BE2C (cell line): ENCODE measurements around the gene GRIK4.
"Not testable (repeated sequence)": the region's sequence is repeated elsewhere in the genome, so short reads cannot be mapped to it uniquely, and the experiment has no call there.

Experiments
- DNase-seq: peaks from one replicate; pipeline ENCODE4 v3.0.0-alpha.2; 2020
- H3K27me3 ChIP-seq: fragments of 250-450 bp; sonication (Bioruptor Pico); 2 replicates; pipeline ENCODE4 v1.5.1; 2020; ENCODE audit warnings: mild to moderate bottlenecking
- H3K36me3 ChIP-seq: fragments of 250-450 bp; sonication (Bioruptor Pico); 2 replicates; pipeline ENCODE4 v1.5.1; 2020; ENCODE audit warnings: mild to moderate bottlenecking
- H3K4me1 ChIP-seq: fragments of 250-450 bp; sonication (Bioruptor Pico); 2 replicates; pipeline ENCODE4 v1.5.1; 2020
- H3K4me3 ChIP-seq: 2 replicates; pipeline ENCODE4 v1.5.1; 2011; ENCODE audit warnings: low read depth, low read length
- H3K9me3 ChIP-seq: fragments of 250-450 bp; sonication (Bioruptor Pico); 2 replicates; pipeline ENCODE4 v1.5.1; 2020
- TF ChIP-seq, protein P1 (sequence below): IDR thresholded peaks from 2 replicates; pipeline ENCODE4 v1.5.1; 2012; ENCODE audit warnings: mild to moderate bottlenecking, low read depth, low read length

GRIK4 gene

DNA sequence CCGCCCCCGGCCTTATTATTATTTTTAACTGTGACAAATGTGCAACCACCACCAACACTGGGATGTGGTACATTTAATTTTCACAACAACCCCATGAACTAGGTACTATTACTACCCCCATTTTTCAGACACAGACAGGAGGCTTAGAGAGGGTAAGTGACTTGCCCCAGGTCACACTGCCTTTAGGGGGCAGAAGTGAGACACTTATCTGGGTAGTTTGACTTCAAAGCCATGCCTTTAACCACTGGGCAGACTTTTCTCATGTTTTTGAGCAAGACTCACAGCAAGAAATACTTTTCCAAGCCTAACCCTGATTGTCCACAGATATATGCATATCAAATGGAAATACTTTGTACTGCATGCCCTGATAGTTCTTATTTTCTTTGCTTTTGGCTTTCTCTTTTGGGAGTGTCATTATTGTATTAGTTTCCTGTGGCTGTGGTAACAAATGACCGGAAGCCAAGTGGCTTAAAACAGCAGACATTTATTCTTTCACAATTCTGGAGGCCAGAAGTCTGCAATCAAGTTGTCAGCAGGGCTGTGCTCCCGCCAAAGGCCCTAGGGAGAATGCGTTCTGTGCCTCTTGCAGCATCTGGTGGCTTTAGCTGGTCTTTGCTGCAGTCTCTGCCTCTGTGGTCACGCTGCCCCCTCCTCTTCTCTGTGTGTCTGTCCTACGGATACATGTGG, 110.8 kb downstream of the GRIK4 start:
- H3K36me3 ChIP-seq, result no peaks in the 10 kb centered on the region
- TF ChIP-seq, protein P1, sequence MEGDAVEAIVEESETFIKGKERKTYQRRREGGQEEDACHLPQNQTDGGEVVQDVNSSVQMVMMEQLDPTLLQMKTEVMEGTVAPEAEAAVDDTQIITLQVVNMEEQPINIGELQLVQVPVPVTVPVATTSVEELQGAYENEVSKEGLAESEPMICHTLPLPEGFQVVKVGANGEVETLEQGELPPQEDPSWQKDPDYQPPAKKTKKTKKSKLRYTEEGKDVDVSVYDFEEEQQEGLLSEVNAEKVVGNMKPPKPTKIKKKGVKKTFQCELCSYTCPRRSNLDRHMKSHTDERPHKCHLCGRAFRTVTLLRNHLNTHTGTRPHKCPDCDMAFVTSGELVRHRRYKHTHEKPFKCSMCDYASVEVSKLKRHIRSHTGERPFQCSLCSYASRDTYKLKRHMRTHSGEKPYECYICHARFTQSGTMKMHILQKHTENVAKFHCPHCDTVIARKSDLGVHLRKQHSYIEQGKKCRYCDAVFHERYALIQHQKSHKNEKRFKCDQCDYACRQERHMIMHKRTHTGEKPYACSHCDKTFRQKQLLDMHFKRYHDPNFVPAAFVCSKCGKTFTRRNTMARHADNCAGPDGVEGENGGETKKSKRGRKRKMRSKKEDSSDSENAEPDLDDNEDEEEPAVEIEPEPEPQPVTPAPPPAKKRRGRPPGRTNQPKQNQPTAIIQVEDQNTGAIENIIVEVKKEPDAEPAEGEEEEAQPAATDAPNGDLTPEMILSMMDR, result peak; percentile 50
- peak; percentile 40 for DNase-seq

DNA sequence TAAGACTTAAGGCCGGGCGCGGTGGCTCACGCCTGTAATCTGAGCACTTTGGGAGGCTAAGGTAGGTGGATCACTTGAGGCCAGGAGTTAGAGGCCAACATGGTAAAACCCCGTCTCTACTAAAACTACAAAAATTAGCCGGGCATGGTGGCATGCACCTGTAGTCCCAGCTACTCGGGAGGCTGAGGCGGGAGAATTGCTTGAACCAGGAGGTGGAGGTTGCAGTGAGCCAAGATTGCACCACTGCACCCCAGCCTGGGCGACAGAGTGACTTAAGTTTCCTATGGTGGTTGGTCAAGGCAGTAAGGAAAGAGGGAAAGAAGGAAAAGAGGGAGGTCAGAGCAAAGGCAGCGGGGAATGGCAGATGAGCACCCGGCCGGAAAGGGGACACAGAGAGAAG, 113.4 kb downstream of the GRIK4 start:
- H3K27me3 ChIP-seq, DNase-seq, H3K4me1 ChIP-seq, H3K9me3 ChIP-seq, H3K36me3 ChIP-seq, H3K4me3 ChIP-seq: not testable (repeated sequence)

More for the DNA sequence above, 110.8 kb downstream of the GRIK4 start:
- Histone ChIP-seq H3K27me3 (no peaks in the 10 kb centered on the region), H3K4me3 (no peak overlapping the region), H3K4me1 (no peaks in the 10 kb centered on the region), H3K9me3 (no peaks in the 10 kb centered on the region)

DNA sequence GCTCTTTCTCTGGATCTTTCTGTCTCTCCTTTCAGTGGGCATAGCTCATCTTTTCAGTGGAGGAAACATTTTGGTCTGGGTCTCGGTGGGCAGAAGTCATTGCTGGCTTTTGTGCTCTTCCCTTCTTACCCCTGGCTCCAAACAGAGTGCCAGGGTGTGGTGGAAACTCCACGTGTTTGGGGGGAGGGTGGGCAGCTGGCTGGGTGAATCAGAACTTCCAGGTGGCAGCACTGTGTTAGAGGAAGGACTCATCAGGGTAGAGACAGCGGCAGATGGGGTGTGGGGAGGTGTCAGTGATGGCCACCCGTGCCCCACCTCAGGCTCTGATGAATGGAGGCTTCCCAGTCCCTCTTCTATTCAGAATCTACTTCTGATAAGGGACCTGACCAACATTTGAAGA, 114.0 kb downstream of the GRIK4 start:
- DNase-seq, result no peak

DNA sequence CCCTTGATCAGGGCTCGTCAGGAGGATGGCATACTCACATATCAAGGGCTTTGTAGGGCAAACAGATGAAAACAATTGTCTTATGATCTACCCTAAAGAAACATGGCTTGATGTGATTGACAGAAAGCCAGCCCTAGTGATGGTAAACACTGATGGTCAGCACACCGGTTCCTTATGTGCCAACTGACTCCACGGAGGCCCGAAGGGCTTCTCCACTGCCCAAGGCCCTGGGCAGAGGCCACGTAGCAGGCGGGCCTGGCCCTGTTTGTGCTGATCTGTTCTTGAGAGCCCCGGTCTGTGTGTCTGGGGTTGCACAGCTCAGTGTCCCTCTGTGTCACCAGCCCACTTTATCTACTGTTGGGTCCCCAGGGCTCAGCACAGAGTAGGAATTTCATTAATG, 115.2 kb downstream of the GRIK4 start:
- Histone ChIP-seq H3K27me3 (no peaks in the 10 kb centered on the region), H3K4me1 (peaks cover 6% of the 10 kb centered on the region; the same call in 1 of the 2 replicates), H3K36me3 (no peaks in the 10 kb centered on the region), H3K9me3 (no peaks in the 10 kb centered on the region), H3K4me3 (no peak overlapping the region)
- no peak for DNase-seq
- TF ChIP-seq, protein P1, result no peak

More for the DNA sequence above, 114.0 kb downstream of the GRIK4 start:
- Histone ChIP-seq H3K4me1 (peaks cover 6% of the 10 kb centered on the region; the same call in 1 of the 2 replicates), H3K4me3 (no peak overlapping the region), H3K27me3 (no peaks in the 10 kb centered on the region), H3K36me3 (no peaks in the 10 kb centered on the region), H3K9me3 (no peaks in the 10 kb centered on the region)
- TF ChIP-seq, protein P1, result no peak

DNA sequence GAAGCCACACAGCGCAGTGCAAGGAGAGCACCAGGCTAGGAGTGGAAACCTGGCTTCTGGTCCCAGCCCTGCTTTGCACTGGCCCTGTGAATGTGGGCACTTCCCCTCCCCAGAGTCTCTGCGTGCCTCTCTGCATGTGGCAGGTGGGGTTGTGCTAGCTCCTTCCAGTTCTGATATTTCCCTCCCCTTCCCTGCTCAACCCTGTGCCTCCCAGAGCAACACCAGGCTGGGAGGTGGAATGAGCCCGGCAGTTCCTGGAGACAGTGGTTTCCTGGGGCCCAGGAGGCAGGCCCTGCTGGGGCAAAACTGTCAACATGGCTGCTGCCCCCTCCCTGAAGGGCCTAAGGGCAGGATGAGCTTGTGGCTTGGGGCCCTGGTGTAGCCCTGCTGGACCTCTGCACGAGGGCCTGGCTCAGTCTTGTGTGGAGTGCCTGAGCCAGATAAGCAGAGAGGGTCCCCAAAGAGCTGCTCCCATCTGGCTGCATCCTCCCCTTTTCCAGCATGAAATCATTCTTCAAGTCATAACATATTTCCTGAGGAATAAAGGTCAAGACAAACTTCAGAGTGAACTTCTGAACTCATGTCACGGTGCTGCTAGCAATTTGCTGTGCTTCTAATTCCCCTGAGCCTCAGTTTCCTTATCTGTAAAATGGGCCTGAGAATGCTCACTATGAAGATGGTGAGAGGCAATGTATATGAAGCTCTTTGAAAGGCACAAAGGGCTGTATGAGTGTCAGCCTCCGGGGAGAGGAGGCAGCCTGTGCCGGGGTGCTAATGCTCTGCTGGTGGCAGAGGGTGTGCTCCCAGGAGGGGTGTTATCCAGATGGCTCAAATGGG, 116.0 kb downstream of the GRIK4 start:
- no peak for DNase-seq
- peaks cover 6% of the 10 kb centered on the region; the same call in 1 of the 2 replicates for H3K4me1 ChIP-seq
- no peaks in the 10 kb centered on the region for H3K36me3 ChIP-seq
- H3K9me3 ChIP-seq, result no peaks in the 10 kb centered on the region
- TF ChIP-seq, protein P1, result no peak
- H3K27me3 ChIP-seq, result no peaks in the 10 kb centered on the region
- no peak overlapping the region for H3K4me3 ChIP-seq

DNA sequence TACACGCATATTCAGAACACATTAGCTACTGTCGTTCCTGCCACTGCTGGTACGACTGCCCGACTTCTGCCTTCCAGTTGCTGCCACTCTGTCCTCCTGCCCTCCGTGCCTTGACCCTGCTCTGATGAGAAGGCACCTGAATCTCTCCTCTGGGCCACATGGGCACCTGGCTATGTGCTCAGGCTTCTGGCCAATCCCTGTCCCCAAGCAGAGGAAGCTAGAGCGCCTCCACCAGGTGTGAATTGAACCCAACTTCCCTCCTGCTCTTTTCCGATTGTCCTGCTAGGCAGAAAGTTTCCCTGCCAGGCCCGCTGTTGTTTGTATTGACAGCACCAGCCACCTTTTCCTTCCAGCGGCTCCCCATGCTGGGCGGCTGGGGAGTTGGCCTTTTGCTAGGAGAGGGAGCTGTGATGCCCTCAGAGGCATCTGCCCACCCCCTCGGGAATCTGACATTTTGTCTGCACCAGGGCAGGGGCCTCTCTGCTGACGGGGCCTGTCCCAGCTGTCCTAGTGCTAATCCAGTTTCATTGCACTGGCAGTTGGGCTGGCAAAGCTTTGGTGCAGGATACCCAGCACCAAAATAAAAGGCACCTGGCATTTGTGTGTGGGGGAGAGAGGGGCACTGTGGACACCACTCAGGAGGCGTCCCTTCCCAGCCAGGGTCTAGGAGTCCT, 118.0 kb downstream of the GRIK4 start:
- Histone ChIP-seq H3K27me3 (no peaks in the 10 kb centered on the region), H3K9me3 (no peaks in the 10 kb centered on the region), H3K36me3 (no peaks in the 10 kb centered on the region), H3K4me1 (peaks cover 6% of the 10 kb centered on the region; the same call in 1 of the 2 replicates), H3K4me3 (no peak overlapping the region)
- TF ChIP-seq, protein P1, result no peak
- DNase-seq, result no peak
